Peyer's patch (tissue), 4 donors: ENCODE measurements around the gene KRT32.

Source experiments
- CTCF ChIP-seq, 6 experiments: fragments of 450-650 bp in 4 of 6; fragments of 200-600 bp in 2 of 6; sonication (generic) in 1 of 6; IDR thresholded peaks; one replicate each; pipeline ENCODE4 v1.5.1; 2017 to 2019; ENCODE audit warnings: antibody characterized with exemption in 6 of 6, mild to moderate bottlenecking in 3 of 6, moderate library complexity in 1 of 6
- POLR2A ChIP-seq, 2 donors: fragments of 450-650 bp; IDR thresholded peaks; one replicate each; pipeline ENCODE4 v1.5.1; 2017; ENCODE audit warnings: antibody characterized with exemption in 2 of 2, mild to moderate bottlenecking in 2 of 2, moderate library complexity in 2 of 2

- no peak for TF ChIP-seq CTCF (IDR thresholded peaks at IDR 0.05)
- TF ChIP-seq POLR2A (IDR thresholded peaks at IDR 0.05) = no peak
Measured at GRCh38 chr17:41451154-41451728, 15.9 kb downstream of the KRT32 start.
